Measurements from ENCODE around the gene CLUH. TPM values are rescaled to one million over a fixed set of nuclear protein-coding genes. Genes with fewer than 3 reads are reported as not detected.

Gene CLUH
- total RNA-seq, 1 experiment from 2014 or later = 175 TPM

DNA sequence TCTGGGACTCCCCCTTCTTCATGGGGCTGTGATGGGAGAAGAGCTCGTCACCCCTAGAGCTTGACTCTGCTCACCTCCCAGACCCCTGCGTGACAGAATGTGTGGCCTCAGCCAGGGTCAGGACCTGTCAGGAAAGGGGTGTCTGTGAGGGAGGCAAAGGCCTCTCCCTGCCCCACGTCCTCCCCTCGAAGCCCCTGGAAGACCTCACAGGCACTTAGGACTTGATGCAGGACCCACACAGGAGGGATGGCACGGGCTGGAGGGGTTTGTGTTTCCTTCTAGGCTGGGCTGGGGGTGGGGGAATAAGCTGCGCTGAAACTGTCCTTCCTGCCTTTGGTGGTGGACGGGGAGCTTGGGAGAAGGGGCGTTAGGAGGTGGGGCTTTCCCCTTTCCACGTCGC, 11.0 kb upstream of the CLUH start:
- Histone ChIP-seq H3K9me2 (ENCODE audit: insufficient read depth) (no peaks in the 10 kb centered on the region), H3K27me3 (ENCODE audit: insufficient read depth, low read length) (no peaks in the 10 kb centered on the region), H3K4me3 (replicated peaks in 1 of 2; ENCODE audit: low read depth in 1 of 2, low read length in 2 of 2) (no peak overlapping the region), H2AFZ (ENCODE audit: low read depth, low read length, poor library complexity, severe bottlenecking) (no peak overlapping the region), H4K20me1 (ENCODE audit: insufficient read depth) (no peaks in the 10 kb centered on the region), H3K36me3 (ENCODE audit: control insufficient read depth in 1 of 2, insufficient read depth in 2 of 2, low read length in 2 of 2) (no peaks in the 10 kb centered on the region), H3K4me1 (ENCODE audit: control insufficient read depth in 1 of 2, insufficient read depth in 2 of 2, low read length in 2 of 2) (peaks cover 17 to 45% of the 10 kb centered on the region in 2 experiments), H3K9me3 (ENCODE audit: control insufficient read depth in 1 of 2, insufficient read depth in 1 of 2, low read depth in 1 of 2, low read length in 2 of 2) (no peaks in the 10 kb centered on the region), H3K4me2 (ENCODE audit: low read length) (no peak overlapping the region), H3K79me2 (ENCODE audit: insufficient read depth, low read length) (no peaks in the 10 kb centered on the region), H3K9ac (ENCODE audit: low read length) (no peak overlapping the region), H3K27ac (ENCODE audit: low read depth, low read length) (no peak overlapping the region)
- no peak for ATAC-seq
- ChIA-PET RAD21 (ENCODE audit: low non-redundant PET in 1 of 2, low total read pairs in 2 of 2, uncharacterized antibody in 2 of 2, unreplicated experiment in 2 of 2) (no interaction called here), CTCF (no interaction called here), POLR2A (no interaction called here)
- no peak for DNase-seq (ENCODE audit: low read depth, low spot score)
- intact Hi-C loops (cut with micrococcal nuclease) = no loop called here
- TSS peak; percentile 52 for BruUV-seq (replicated peaks)
- no peak for TF ChIP-seq EZH2 (IDR thresholded peaks at IDR 0.05)

DNA sequence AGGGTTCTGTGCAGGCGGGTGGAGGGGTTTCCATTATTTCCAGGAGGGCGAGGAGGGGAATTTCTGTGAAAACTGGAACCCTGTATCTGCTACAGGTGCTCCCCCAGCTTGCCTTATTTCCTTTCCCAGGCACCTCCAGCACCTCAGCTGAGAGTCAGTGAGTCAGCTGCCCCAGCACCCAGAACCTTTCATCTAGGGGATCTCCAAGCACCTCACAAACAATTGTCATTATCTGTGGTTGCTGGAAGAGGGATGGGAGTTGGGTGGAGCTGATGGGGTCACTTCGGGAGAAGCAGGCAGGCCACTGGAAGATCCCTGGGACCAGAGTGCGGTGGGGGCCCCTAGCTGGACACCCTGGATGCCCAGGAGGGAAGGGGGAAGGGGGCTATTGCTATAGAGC, 10.0 kb upstream of the CLUH start:
- H3K4me1 ChIP-seq (ENCODE audit: control insufficient read depth in 1 of 2, insufficient read depth in 2 of 2, low read length in 2 of 2) = peaks cover 17 to 45% of the 10 kb centered on the region in 2 experiments
- CTCF ChIA-PET = no interaction called here
- no peak for ATAC-seq

More for the DNA sequence above, 10.0 kb upstream of the CLUH start:
- H3K9me3 ChIP-seq (ENCODE audit: control insufficient read depth in 1 of 2, insufficient read depth in 1 of 2, low read depth in 1 of 2, low read length in 2 of 2) = no peaks in the 10 kb centered on the region
- H3K4me2 ChIP-seq (ENCODE audit: low read length) = no peak overlapping the region
- TF ChIP-seq CEBPB (IDR thresholded peaks at IDR 0.05; ENCODE audit: low read depth) (no peak), TCF7L2 (IDR thresholded peaks at IDR 0.05; ENCODE audit: borderline replicate concordance, extremely low read depth, insufficient read depth, insufficient read length) (no peak), JUND (IDR thresholded peaks at IDR 0.05) (no peak), SRF (IDR thresholded peaks at IDR 0.05; ENCODE audit: low read depth) (no peak), FOSL1 (IDR thresholded peaks at IDR 0.05; ENCODE audit: low read depth) (no peak), CTCF (IDR thresholded peaks at IDR 0.05 in 2 of 3, conservative IDR thresholded peaks at IDR 0.05 in 1 of 3; ENCODE audit: borderline replicate concordance in 1 of 3, insufficient read depth in 1 of 3, low read depth in 2 of 3, low read length in 2 of 3) (no peak), EZH2phosphoT487 (IDR thresholded peaks at IDR 0.05; ENCODE audit: borderline replicate concordance) (no peak), ZNF274 (IDR thresholded peaks at IDR 0.05; ENCODE audit: low read depth, low read length) (no peak), POLR2A (IDR thresholded peaks at IDR 0.05; ENCODE audit: borderline replicate concordance, extremely low read depth, insufficient read depth, insufficient read length) (no peak), RAD21 (IDR thresholded peaks at IDR 0.05; ENCODE audit: low read depth) (no peak), YY1 (IDR thresholded peaks at IDR 0.05; ENCODE audit: extremely low read depth, insufficient replicate concordance, low read depth, low read length) (no peak), SIN3A (IDR thresholded peaks at IDR 0.05; ENCODE audit: low read depth) (no peak), EGR1 (IDR thresholded peaks at IDR 0.05; ENCODE audit: low read depth) (no peak), EZH2 (IDR thresholded peaks at IDR 0.05) (no peak)
- TF ChIP-seq, protein P1, sequence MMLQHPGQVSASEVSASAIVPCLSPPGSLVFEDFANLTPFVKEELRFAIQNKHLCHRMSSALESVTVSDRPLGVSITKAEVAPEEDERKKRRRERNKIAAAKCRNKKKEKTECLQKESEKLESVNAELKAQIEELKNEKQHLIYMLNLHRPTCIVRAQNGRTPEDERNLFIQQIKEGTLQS (IDR thresholded peaks at IDR 0.05) = no peak
- intact Hi-C loops (cut with micrococcal nuclease) = no loop called here
- no peaks in the 10 kb centered on the region for H3K36me3 ChIP-seq (ENCODE audit: control insufficient read depth in 1 of 2, insufficient read depth in 2 of 2, low read length in 2 of 2)
- POLR2A ChIA-PET = no interaction called here
- no peak overlapping the region for H3K27ac ChIP-seq (ENCODE audit: low read depth, low read length)
- H4K20me1 ChIP-seq (ENCODE audit: insufficient read depth) = no peaks in the 10 kb centered on the region
- no peaks in the 10 kb centered on the region for H3K27me3 ChIP-seq (ENCODE audit: insufficient read depth, low read length)
- no TSS peak for BruUV-seq (replicated peaks)
- no peaks in the 10 kb centered on the region for H3K9me2 ChIP-seq (ENCODE audit: insufficient read depth)
- RAD21 ChIA-PET (ENCODE audit: low non-redundant PET in 1 of 2, low total read pairs in 2 of 2, uncharacterized antibody in 2 of 2, unreplicated experiment in 2 of 2) = no interaction called here
- DNase-seq (ENCODE audit: low read depth, low spot score) = no peak
- no peaks in the 10 kb centered on the region for H3K79me2 ChIP-seq (ENCODE audit: insufficient read depth, low read length)
- no peak overlapping the region for H3K4me3 ChIP-seq (replicated peaks in 1 of 2; ENCODE audit: low read depth in 1 of 2, low read length in 2 of 2)
- no peak overlapping the region for H3K9ac ChIP-seq (ENCODE audit: low read length)
- H2AFZ ChIP-seq (ENCODE audit: low read depth, low read length, poor library complexity, severe bottlenecking) = no peak overlapping the region

Data from HCT116 (cell line).